ENCODE results near the gene SSBP4. TPM values are rescaled to one million over a fixed set of nuclear protein-coding genes. Genes with fewer than 3 reads are reported as not detected.
A peak's percentile ranks its signal among the peaks of the same experiment; 100 is the strongest.

Gene SSBP4
- total RNA-seq, 1 experiment from 2014 or later = 46.2 TPM

DNA sequence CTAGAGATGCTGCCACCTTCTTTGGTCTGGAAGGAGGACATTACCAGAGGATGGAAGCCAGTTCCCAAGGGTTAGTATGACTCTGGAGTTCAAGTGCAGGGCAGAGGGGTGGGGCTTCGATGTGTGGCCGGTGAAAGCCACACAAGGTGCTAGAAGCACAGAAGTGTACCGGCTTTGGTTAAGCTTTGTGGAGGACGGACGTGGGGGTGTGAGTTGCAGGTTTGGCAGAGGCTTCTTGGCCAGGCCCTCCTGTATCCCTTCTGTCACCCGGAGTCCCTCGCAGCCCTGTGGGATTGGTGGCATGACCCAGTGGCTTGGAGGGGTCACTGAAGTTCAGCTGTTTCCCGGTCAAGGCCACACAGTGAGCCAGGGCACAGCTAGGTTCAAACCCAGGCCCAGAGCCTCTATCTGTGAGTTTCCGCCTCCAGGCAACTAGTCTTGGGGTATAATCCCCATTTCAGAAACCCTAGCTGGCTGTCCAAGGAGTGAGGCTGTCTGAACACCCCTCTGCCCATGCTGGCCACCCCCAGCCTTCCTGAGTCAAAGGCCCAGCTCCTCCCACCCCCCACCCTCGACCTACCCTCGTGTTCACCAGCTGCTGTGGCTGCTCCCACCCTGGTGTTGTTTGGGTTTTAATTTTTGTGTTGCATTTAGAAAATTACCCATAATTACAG lies 4.6 kb upstream of the SSBP4 start:
- BruUV-seq (replicated peaks) = no TSS peak
- intact Hi-C loops (cut with micrococcal nuclease; ENCODE audit: unreplicated experiment) = no loop called here
- Mint-ChIP-seq H3K4me3 (ENCODE audit: unreplicated experiment) (no peak overlapping the region), H3K27ac (ENCODE audit: unreplicated experiment) (no peak overlapping the region), H3K36me3 (ENCODE audit: insufficient read depth, unreplicated experiment) (peaks cover 12% of the 10 kb centered on the region), H3K27me3 (ENCODE audit: insufficient read depth, unreplicated experiment) (no peaks in the 10 kb centered on the region), H3K9me3 (ENCODE audit: unreplicated experiment) (no peaks in the 10 kb centered on the region), H3K4me1 (ENCODE audit: low read depth, unreplicated experiment) (peaks cover 6% of the 10 kb centered on the region)
- ChIA-PET CTCF (interaction anchor here (0.6 to 1.3 kb wide), 3 partner anchors 13 to 86 kb away, joined by 3 to 11 read pairs (median 5); partner anchors contain the start of gene GDF15), POLR2A (interaction anchor here (0.5 to 1.3 kb wide), 3 partner anchors 29 to 140 kb away, joined by 3 to 14 read pairs (median 3); partner anchors contain the start of genes GDF15, IQCN and JUND)
- H3K36me3 ChIP-seq (ENCODE audit: control insufficient read depth, insufficient read depth, low read length) = no peaks in the 10 kb centered on the region
- DNase-seq = no peak
- H3K9me3 ChIP-seq = no peaks in the 10 kb centered on the region
- H3K4me3 ChIP-seq (ENCODE audit: low read depth, low read length) = no peak overlapping the region
- TF ChIP-seq, protein P1, sequence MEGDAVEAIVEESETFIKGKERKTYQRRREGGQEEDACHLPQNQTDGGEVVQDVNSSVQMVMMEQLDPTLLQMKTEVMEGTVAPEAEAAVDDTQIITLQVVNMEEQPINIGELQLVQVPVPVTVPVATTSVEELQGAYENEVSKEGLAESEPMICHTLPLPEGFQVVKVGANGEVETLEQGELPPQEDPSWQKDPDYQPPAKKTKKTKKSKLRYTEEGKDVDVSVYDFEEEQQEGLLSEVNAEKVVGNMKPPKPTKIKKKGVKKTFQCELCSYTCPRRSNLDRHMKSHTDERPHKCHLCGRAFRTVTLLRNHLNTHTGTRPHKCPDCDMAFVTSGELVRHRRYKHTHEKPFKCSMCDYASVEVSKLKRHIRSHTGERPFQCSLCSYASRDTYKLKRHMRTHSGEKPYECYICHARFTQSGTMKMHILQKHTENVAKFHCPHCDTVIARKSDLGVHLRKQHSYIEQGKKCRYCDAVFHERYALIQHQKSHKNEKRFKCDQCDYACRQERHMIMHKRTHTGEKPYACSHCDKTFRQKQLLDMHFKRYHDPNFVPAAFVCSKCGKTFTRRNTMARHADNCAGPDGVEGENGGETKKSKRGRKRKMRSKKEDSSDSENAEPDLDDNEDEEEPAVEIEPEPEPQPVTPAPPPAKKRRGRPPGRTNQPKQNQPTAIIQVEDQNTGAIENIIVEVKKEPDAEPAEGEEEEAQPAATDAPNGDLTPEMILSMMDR (IDR thresholded peaks at IDR 0.05; ENCODE audit: insufficient read depth in 1 of 2, low read depth in 1 of 2, low read length in 1 of 2, severe bottlenecking in 1 of 2, unreplicated experiment in 1 of 2) = no peak
- H3K4me1 ChIP-seq = peaks cover 21% of the 10 kb centered on the region
- H3K27me3 ChIP-seq (replicated peaks; ENCODE audit: control insufficient read depth, insufficient read depth, low read length) = no peaks in the 10 kb centered on the region

DNA sequence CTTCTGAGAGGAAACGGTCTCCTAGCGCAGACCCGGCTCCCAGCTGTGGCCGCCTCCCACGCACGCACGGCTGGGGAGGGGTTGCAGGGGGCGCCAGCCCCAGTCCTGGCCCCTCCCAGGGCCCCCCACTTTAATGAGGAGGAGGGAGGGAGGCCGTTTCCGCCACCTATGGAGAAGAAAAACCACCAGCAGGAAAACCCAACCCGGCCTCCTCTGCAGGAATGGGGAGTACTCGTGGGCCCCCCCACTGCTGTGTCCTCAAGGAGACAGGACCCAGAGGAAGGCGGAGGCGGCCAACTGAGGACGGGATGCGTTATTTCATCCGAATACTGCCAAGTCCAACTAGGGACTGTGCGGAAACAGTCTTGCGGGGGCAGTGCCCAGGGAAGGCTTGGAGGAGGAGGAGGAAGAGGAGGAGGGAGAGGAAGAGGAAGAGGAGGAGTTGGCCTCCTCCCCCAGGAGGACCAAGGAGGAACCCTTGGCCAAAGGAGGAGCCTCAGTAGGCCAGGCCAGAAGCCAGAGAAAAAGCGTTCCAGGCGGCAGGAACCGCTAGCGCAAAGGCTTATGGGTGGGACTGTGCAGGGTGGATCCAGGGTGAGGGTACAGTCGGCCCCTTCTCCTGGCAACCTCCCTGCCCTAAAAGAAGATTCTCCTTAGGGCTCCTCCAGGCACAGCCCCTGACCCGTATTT lies 3.9 kb upstream of the SSBP4 start:
- Mint-ChIP-seq H3K36me3 (ENCODE audit: insufficient read depth, unreplicated experiment) (peaks cover 16% of the 10 kb centered on the region), H3K27ac (ENCODE audit: unreplicated experiment) (peak overlapping the region; percentile 34), H3K4me3 (ENCODE audit: unreplicated experiment) (peak overlapping the region; percentile 19), H3K9me3 (ENCODE audit: unreplicated experiment) (no peaks in the 10 kb centered on the region), H3K27me3 (ENCODE audit: insufficient read depth, unreplicated experiment) (no peaks in the 10 kb centered on the region), H3K4me1 (ENCODE audit: low read depth, unreplicated experiment) (peaks cover 3% of the 10 kb centered on the region)
- H3K4me1 ChIP-seq = peaks cover 23% of the 10 kb centered on the region
- ChIA-PET POLR2A (no interaction called here), CTCF (interaction anchor here (0.6 to 1.0 kb wide), 2 partner anchors 14 to 30 kb away, joined by 3 to 5 read pairs; partner anchors contain the start of gene GDF15)
- intact Hi-C loops (cut with micrococcal nuclease; ENCODE audit: unreplicated experiment) = no loop called here
- DNase-seq = no peak
- H3K9me3 ChIP-seq = no peaks in the 10 kb centered on the region
- BruUV-seq (replicated peaks) = no TSS peak
- TF ChIP-seq, protein P1 (IDR thresholded peaks at IDR 0.05; ENCODE audit: insufficient read depth in 1 of 2, low read depth in 1 of 2, low read length in 1 of 2, severe bottlenecking in 1 of 2, unreplicated experiment in 1 of 2) = no peak
- no peak overlapping the region for H3K4me3 ChIP-seq (ENCODE audit: low read depth, low read length)
- no peaks in the 10 kb centered on the region for H3K36me3 ChIP-seq (ENCODE audit: control insufficient read depth, insufficient read depth, low read length)
- H3K27me3 ChIP-seq (replicated peaks; ENCODE audit: control insufficient read depth, insufficient read depth, low read length) = no peaks in the 10 kb centered on the region

DNA sequence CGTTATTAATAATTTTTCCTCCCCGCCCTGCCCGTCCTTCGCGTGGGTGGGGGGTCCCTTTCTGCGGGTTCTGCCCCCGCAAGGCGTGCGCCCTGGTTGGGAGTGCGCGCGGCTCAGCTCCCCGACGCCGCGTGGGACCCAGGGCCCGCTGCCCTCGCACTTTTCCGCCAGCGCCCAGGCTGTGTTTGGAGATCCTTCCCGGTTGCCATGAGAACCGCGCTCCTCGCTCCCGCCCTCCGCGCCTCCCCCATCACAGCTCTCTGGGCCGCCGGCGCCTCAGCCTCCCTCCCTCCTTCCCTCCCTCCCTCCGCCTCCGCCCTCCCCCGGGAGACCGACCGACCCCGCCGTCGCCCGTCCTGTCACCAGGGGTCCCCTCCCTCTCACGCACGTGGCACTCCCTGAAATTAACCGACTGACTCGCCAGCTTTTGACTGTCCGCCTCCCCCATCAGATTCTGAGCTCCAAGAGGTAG lies 2.4 kb upstream of the SSBP4 start:
- Histone ChIP-seq H3K36me3 (ENCODE audit: control insufficient read depth, insufficient read depth, low read length) (no peaks in the 10 kb centered on the region), H3K4me3 (ENCODE audit: low read depth, low read length) (peak overlapping the region; percentile 57), H3K4me1 (peaks cover 33% of the 10 kb centered on the region), H3K9me3 (no peaks in the 10 kb centered on the region), H3K27me3 (replicated peaks; ENCODE audit: control insufficient read depth, insufficient read depth, low read length) (no peaks in the 10 kb centered on the region)
- POLR2A ChIA-PET = interaction anchor here (0.5 to 4.0 kb wide), 9 partner anchors 15 to 192 kb away, joined by 3 to 32 read pairs (median 4); partner anchors contain the start of genes JUND and LSM4
- no TSS peak for BruUV-seq (replicated peaks)
- TF ChIP-seq, protein P1 (IDR thresholded peaks at IDR 0.05; ENCODE audit: insufficient read depth in 1 of 2, low read depth in 1 of 2, low read length in 1 of 2, severe bottlenecking in 1 of 2, unreplicated experiment in 1 of 2) = no peak
- CTCF ChIA-PET = interaction anchor here (0.7 to 1.8 kb wide), 8 partner anchors 15 to 139 kb away, joined by 3 to 11 read pairs (median 4); partner anchors contain the start of gene GDF15
- Mint-ChIP-seq H3K4me3 (ENCODE audit: unreplicated experiment) (peak overlapping the region; percentile 89), H3K4me1 (ENCODE audit: low read depth, unreplicated experiment) (no peaks in the 10 kb centered on the region), H3K9me3 (ENCODE audit: unreplicated experiment) (no peaks in the 10 kb centered on the region), H3K36me3 (ENCODE audit: insufficient read depth, unreplicated experiment) (peaks cover 18% of the 10 kb centered on the region), H3K27ac (ENCODE audit: unreplicated experiment) (peak overlapping the region; percentile 91), H3K27me3 (ENCODE audit: insufficient read depth, unreplicated experiment) (no peaks in the 10 kb centered on the region)
- intact Hi-C loops (cut with micrococcal nuclease; ENCODE audit: unreplicated experiment) = no loop called here
- peak; percentile 87 to 88 for DNase-seq

Data from Caco-2 (cell line).